H9 (cell line): ENCODE measurements around the gene SLC1A7. TPM values are rescaled to one million over a fixed set of nuclear protein-coding genes. Genes with fewer than 3 reads are reported as not detected.
A peak's percentile ranks its signal among the peaks of the same experiment; 100 is the strongest.

Experiments used
- DNase-seq: peaks from one replicate; pipeline ENCODE4 v3.0.0-alpha.2; 2017
- H2AFZ ChIP-seq: one replicate; pipeline ENCODE4 v1.6.1; 2013; ENCODE audit warnings: mild to moderate bottlenecking, low read length, control low read depth, moderate library complexity
- H2AK5ac ChIP-seq: 2 replicates; pipeline ENCODE4 v1.6.1; 2013; ENCODE audit warnings: low read length, control low read depth, mixed read lengths; ENCODE audit not compliant: insufficient read length
- H2BK120ac ChIP-seq: one replicate; pipeline ENCODE4 v1.6.1; 2013; ENCODE audit warnings: low read depth, mild to moderate bottlenecking, low read length, control low read depth, inconsistent platforms; ENCODE audit not compliant: poor library complexity, severe bottlenecking
- H2BK12ac ChIP-seq: 2 replicates; pipeline ENCODE4 v1.6.1; 2013; ENCODE audit warnings: low read length, control low read depth, mixed read lengths, low read depth; ENCODE audit not compliant: insufficient read length
- H2BK15ac ChIP-seq: 2 replicates; pipeline ENCODE4 v1.6.1; 2013; ENCODE audit warnings: low read depth, low read length, control low read depth
- H2BK20ac ChIP-seq: one replicate; pipeline ENCODE4 v1.6.1; 2013; ENCODE audit warnings: low read depth, mild to moderate bottlenecking, low read length, control low read depth, inconsistent platforms; ENCODE audit not compliant: poor library complexity, severe bottlenecking
- H2BK5ac ChIP-seq: 2 replicates; pipeline ENCODE4 v1.6.1; 2013; ENCODE audit warnings: low read length, control low read depth, mixed read lengths; ENCODE audit not compliant: insufficient read length
- H3K14ac ChIP-seq: 2 replicates; pipeline ENCODE4 v1.6.1; 2013; ENCODE audit warnings: low read length, control low read depth; ENCODE audit not compliant: insufficient read depth
- H3K18ac ChIP-seq: 2 replicates; pipeline ENCODE4 v1.6.1; 2013; ENCODE audit warnings: low read depth, mild to moderate bottlenecking, mixed read lengths, low read length, control low read depth; ENCODE audit not compliant: insufficient read length
- H3K23ac ChIP-seq: 2 replicates; pipeline ENCODE4 v1.6.1; 2013; ENCODE audit warnings: low read length, control low read depth, mixed read lengths, low read depth; ENCODE audit not compliant: insufficient read length
- H3K23me2 ChIP-seq: 2 replicates; pipeline ENCODE4 v1.6.1; 2013; ENCODE audit warnings: low read depth, mild to moderate bottlenecking, mixed read lengths, low read length, control low read depth; ENCODE audit not compliant: insufficient read length, poor library complexity, severe bottlenecking
- H3K27ac ChIP-seq: 2 replicates; pipeline ENCODE4 v1.5.1; 2013; ENCODE audit warnings: low read length, control low read depth, mixed read lengths, low read depth; ENCODE audit not compliant: insufficient read length
- H3K27me3 ChIP-seq: 2 replicates; pipeline ENCODE4 v1.6.1; 2013; ENCODE audit warnings: low read length, control low read depth, inconsistent platforms; ENCODE audit not compliant: insufficient read depth
- H3K4ac ChIP-seq: 2 replicates; pipeline ENCODE4 v1.6.1; 2013; ENCODE audit warnings: low read depth, mild to moderate bottlenecking, control low read depth, inconsistent platforms, low read length, moderate library complexity
- H3K4me1 ChIP-seq: 2 replicates; pipeline ENCODE4 v1.6.1; 2013; ENCODE audit warnings: low read length, control low read depth, inconsistent platforms; ENCODE audit not compliant: insufficient read depth
- H3K4me2 ChIP-seq: 2 replicates; pipeline ENCODE4 v1.6.1; 2013; ENCODE audit warnings: low read length, control low read depth, mixed read lengths; ENCODE audit not compliant: insufficient read length, insufficient read depth
- H3K56ac ChIP-seq: 2 replicates; pipeline ENCODE4 v1.6.1; 2013; ENCODE audit warnings: low read depth, mild to moderate bottlenecking, mixed read lengths, low read length, control low read depth; ENCODE audit not compliant: insufficient read length
- H3K79me1 ChIP-seq: 2 replicates; pipeline ENCODE4 v1.6.1; 2013; ENCODE audit warnings: low read depth, mild to moderate bottlenecking, moderate library complexity, low read length, control low read depth, inconsistent platforms; ENCODE audit not compliant: insufficient read depth, poor library complexity, severe bottlenecking
- H3K79me2 ChIP-seq: 2 replicates; pipeline ENCODE4 v1.6.1; 2013; ENCODE audit warnings: low read length, control low read depth, inconsistent platforms; ENCODE audit not compliant: insufficient read depth
- H3K9ac ChIP-seq: 2 replicates; pipeline ENCODE4 v1.6.1; 2013; ENCODE audit warnings: low read length, control low read depth, mixed read lengths; ENCODE audit not compliant: insufficient read length; ENCODE audit errors: extremely low read depth
- H3K9me3 ChIP-seq: one replicate; pipeline ENCODE4 v1.6.1; 2013; ENCODE audit warnings: low read depth, low read length, inconsistent platforms; ENCODE audit not compliant: control insufficient read depth
- H3T11ph ChIP-seq: one replicate; pipeline ENCODE4 v1.6.1; 2013; ENCODE audit warnings: mild to moderate bottlenecking, low read length, control low read depth, inconsistent platforms
- H4K20me1 ChIP-seq: one replicate; pipeline ENCODE4 v1.6.1; 2013; ENCODE audit not compliant: control insufficient read depth, insufficient read length, insufficient read depth
- H4K5ac ChIP-seq: 2 replicates; pipeline ENCODE4 v1.6.1; 2013; ENCODE audit warnings: low read depth, mild to moderate bottlenecking, mixed read lengths, low read length, control low read depth; ENCODE audit not compliant: insufficient read length
- H4K8ac ChIP-seq: replicated peaks from 2 replicates; pipeline ENCODE4 v1.6.1; 2013; ENCODE audit warnings: low read length, control low read depth, mixed read lengths, low read depth; ENCODE audit not compliant: insufficient read length
- H4K91ac ChIP-seq: 2 replicates; pipeline ENCODE4 v1.6.1; 2013; ENCODE audit warnings: low read depth, mild to moderate bottlenecking, moderate library complexity, mixed read lengths, low read length, control low read depth; ENCODE audit not compliant: insufficient read length
- H3K27ac Mint-ChIP-seq, 3 experiments: 2 replicates in 2 of 3; 3 replicates in 1 of 3; pipeline ENCODE4 v1.8.0; 2020 to 2021; ENCODE audit warnings: mixed read lengths in 3 of 3, mild to moderate bottlenecking in 1 of 3, moderate library complexity in 1 of 3
- H3K27me3 Mint-ChIP-seq: 2 replicates; pipeline ENCODE4 v1.8.0; 2021; ENCODE audit warnings: low read depth, mild to moderate bottlenecking, moderate library complexity, mixed read lengths
- H3K36me3 Mint-ChIP-seq, 3 experiments: 2 replicates in 2 of 3; 3 replicates in 1 of 3; pipeline ENCODE4 v1.8.0; 2020 to 2021; ENCODE audit warnings: low read depth in 3 of 3, mixed read lengths in 3 of 3; ENCODE audit not compliant: insufficient read depth in 1 of 3
- H3K4me1 Mint-ChIP-seq, 2 experiments: 2 replicates each; pipeline ENCODE4 v1.8.0; 2020; ENCODE audit warnings: mixed read lengths in 2 of 2
- H3K4me3 Mint-ChIP-seq, 2 experiments: 2 replicates in 1 of 2; 3 replicates in 1 of 2; pipeline ENCODE4 v1.8.0; 2020 to 2021; ENCODE audit warnings: mild to moderate bottlenecking in 2 of 2, mixed read lengths in 2 of 2, moderate library complexity in 1 of 2
- H3K9me3 Mint-ChIP-seq, 2 experiments: 2 replicates in 1 of 2; 3 replicates in 1 of 2; pipeline ENCODE4 v1.8.0; 2020; ENCODE audit warnings: mild to moderate bottlenecking in 2 of 2, mixed read lengths in 2 of 2, moderate library complexity in 1 of 2
- CTCF ChIP-seq: fragments of 200-600 bp; sonication (generic); conservative IDR thresholded peaks from 3 replicates; pipeline ENCODE4 v1.8.0; 2021; ENCODE audit warnings: antibody characterized with exemption, mild to moderate bottlenecking
- WGBS: extraction: QIAGEN DNeasy Blood & Tissue Kit; methylation state at CpG from one replicate; pipeline ENCODE4 v1.1.7; 2013; ENCODE audit warnings: missing lambda C conversion rate, low lambda C conversion rate, mixed read lengths; ENCODE audit not compliant: insufficient read length; ENCODE audit errors: extremely low coverage; 5-methylcytosine and 5-hydroxymethylcytosine counted together
- total RNA-seq: library from RNA; stranded (reverse); gene quantifications from 2 replicates; pipeline ENCODE4 v1.2.1, GENCODE V29; 2021

SLC1A7 gene
- total RNA-seq, 1 experiment from 2014 or later = not detected

GRCh38 chr1:53074313-53075154 lies 67.9 kb downstream of the SLC1A7 start:
- Histone ChIP-seq H4K5ac (no peak overlapping the region), H3K27me3 (no peaks in the 10 kb centered on the region), H2BK20ac (no peak overlapping the region), H3K4ac (no peak overlapping the region), H2AK5ac (no peak overlapping the region), H2AFZ (no peak overlapping the region), H4K8ac (no peak overlapping the region), H3K56ac (no peak overlapping the region), H3K23ac (no peak overlapping the region), H4K91ac (no peak overlapping the region), H2BK12ac (no peak overlapping the region), H3T11ph (no peak overlapping the region), H3K79me2 (no peaks in the 10 kb centered on the region), H3K23me2 (peaks cover 3% of the 10 kb centered on the region), H3K18ac (no peak overlapping the region), H3K4me2 (no peak overlapping the region), H2BK15ac (no peak overlapping the region), H3K9me3 (no peaks in the 10 kb centered on the region), H3K79me1 (no peaks in the 10 kb centered on the region), H4K20me1 (no peaks in the 10 kb centered on the region), H2BK5ac (no peak overlapping the region), H3K14ac (no peak overlapping the region), H2BK120ac (no peak overlapping the region), H3K4me1 (no peaks in the 10 kb centered on the region), H3K9ac (no peak overlapping the region), H3K27ac (no peak overlapping the region)
- Mint-ChIP-seq H3K36me3 (no peaks in the 10 kb centered on the region), H3K4me3 (no peak overlapping the region), H3K4me1 (peaks cover 0 to 9% of the 10 kb centered on the region in 2 experiments; a peak in 1 of 4 replicates), H3K9me3 (no peaks in the 10 kb centered on the region), H3K27ac (no peak overlapping the region; a peak in 1 of 7 replicates), H3K27me3 (no peaks in the 10 kb centered on the region; the same call in none of the 2 replicates)
- TF ChIP-seq CTCF = no peak
- DNase-seq = peak; percentile 12
- no CpG with 5 or more reads among the region's 8 CpGs for WGBS
